ENCODE results near the gene CEBPZOS.

GRCh38 chr2:37201208-37201607 lies 4.9 kb downstream of the CEBPZOS start:
- TF ChIP-seq POLR2AphosphoS5 (IDR thresholded peaks at IDR 0.05; ENCODE audit: low read depth, low read length): no peak
- TF ChIP-seq RAD21 (IDR thresholded peaks at IDR 0.05; ENCODE audit: low read depth): no peak
- TF ChIP-seq CTCF (IDR thresholded peaks at IDR 0.05 in 2 of 3, conservative IDR thresholded peaks at IDR 0.05 in 1 of 3; ENCODE audit: borderline replicate concordance in 1 of 3, insufficient read depth in 1 of 3, low read depth in 2 of 3, low read length in 2 of 3): no peak
- TF ChIP-seq EZH2 (IDR thresholded peaks at IDR 0.05): no peak
- no peak for TF ChIP-seq POLR2A (IDR thresholded peaks at IDR 0.05; ENCODE audit: borderline replicate concordance, extremely low read depth, insufficient read depth, insufficient read length)
